NCI-H1436 (cell line): ENCODE measurements around the gene PAPSS2.

Experiments used
- DNase-seq: peaks from one replicate; lab custom pipeline; 2025; lab: John Stamatoyannopoulos, UW

The PAPSS2 gene

GRCh38 chr10:87671139-87671815 is 11.6 kb downstream of the PAPSS2 start:
- no peak for DNase-seq

- DNase-seq: no peak
These were observed 12.9 kb downstream of the PAPSS2 start for GRCh38 chr10:87672551-87672950.

- no peak for DNase-seq
These were observed 15.3 kb downstream of the PAPSS2 start for GRCh38 chr10:87674943-87675342.

DNA sequence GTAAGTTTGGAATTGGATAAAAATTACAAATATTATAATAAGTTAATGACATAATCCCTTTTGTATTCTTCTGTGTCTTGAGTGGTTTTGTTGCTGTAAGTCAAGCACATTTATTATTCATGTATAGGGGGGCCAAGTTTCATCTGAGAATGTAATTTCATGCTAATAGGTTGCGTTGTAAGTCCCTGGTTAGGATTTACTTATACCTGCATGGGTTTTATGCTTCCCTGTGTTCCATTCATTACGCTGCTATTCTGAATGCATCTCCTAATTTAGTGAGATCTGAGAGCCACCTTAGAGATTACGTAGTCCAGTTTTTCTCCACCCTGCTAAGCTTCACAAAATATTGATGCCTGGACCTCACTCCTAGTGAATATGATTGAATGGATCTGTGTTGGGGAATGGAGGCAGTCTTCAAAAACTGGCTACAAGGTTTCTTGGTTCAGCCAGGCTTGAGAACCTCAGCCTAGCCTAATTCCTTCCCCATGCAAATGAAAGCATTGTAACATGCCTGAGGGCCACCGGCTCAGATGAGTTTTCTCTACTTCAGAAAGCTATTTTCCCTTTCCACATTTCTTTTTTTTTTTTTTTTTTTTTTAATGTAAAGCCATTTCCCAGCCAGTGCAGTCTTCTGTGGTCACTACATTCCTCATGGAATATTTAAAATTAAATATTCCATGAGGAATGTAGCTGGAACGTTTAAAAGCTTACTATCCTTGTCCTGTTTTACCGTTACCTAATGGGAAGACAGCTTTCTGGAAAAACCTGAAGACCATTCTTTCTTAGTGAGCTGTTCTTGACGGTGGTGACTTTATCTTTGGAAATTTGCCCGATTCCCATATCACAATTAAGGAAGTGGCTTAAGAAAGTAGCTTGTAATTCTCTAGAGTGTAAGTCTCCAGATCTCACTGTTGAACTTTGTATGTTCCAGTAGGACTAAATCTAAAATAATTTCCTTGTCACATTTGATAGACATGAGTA is 16.0 kb downstream of the PAPSS2 start:
- DNase-seq: no peak

- no peak for DNase-seq
These were observed 17.9 kb downstream of the PAPSS2 start for GRCh38 chr10:87677595-87677994.

- DNase-seq: no peak
These were observed 18.6 kb downstream of the PAPSS2 start for GRCh38 chr10:87678302-87678701.

- DNase-seq: no peak
These were observed 23.7 kb downstream of the PAPSS2 start for GRCh38 chr10:87683356-87683755.

DNA sequence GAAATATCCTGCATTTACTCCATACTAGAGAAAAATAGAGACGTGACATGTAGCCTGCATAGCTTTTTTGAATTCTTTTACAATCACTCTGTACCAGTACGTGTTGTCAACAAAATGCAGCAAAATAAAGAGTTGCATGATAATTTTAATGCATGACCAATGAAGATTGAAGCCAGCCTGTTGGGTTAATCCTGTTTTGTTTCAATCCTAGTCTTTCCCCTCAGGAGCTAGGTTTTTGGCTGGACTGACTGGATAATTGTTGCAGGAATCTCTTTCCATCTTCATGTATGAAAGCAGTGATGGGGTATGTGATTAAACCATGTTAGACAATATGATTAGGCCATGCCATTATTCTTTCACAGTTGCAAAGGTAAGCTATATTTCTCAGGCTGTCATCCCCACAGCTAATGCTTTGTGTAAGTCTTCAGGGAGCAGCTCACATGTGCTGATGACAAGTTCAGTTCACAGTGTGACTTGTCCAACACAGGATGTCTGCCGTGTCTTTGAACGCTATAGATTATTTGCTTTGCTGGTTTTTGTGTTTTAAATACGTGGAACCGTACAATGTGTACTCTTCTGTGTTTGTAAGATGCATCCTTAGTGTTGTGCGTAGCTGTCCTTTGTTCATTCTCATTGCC is 24.4 kb downstream of the PAPSS2 start:
- DNase-seq: no peak

DNA sequence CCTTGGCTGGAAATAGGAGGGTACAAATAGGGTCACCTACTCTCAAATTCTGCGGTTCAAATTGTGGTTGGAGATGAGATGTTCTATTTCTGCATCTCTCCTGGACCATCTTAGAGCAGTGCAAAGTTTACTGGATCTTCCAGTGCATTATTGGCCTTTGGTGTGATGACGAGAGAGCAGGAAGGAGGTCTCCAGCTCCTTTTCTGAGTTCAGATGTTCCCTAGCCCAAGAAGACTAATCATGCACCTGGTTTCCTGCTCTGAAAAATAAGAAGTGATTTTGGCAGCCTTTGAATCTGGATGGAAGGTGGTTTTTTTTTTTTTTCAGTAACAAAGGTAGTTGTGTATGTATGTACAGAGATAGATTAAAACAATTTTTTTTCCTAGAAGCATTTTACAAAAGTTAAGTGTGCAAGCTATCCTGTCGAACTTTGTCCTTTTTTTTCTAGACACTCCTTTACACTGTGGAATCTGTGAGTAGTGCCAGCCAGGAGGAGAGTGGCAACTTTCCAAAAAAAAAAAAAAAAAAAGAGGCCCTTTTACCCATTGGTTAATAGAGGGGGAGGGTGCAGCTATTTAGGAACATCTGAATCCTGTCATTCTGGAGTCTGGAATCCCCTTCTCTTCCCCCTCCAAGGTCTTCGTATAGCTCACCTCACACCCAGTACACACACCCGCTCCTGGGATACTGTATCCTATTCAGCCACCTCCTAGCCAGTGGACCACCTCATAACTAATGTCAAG is 26.3 kb downstream of the PAPSS2 start:
- DNase-seq: no peak

DNA sequence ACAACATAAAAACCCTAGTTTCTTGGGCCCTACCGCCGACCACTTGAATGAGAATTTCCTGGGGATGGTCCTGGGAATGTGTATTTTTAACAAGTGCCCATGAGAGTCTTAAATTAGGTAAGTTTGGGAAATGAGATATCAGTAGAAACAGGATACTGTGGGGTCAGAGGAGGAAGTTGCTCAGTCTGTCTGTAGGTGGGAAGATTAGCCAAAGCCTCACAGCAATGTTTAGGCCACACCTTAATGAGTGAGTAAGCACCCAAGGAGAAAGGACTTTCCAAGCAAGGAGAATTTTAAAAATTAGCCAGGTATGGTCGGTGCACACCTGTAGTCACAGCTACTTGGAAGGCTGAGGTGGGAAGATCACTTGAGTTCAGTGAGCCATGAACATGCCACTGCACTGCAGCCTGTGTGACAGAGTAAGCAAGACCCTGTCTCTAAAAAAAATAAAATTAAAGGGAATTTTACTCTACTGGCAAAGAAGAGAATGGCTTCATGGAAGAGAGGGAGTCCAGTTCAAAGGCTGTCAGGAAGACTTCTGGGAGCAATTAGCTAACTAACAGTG is 31.9 kb downstream of the PAPSS2 start:
- DNase-seq: no peak

- DNase-seq: no peak
These were observed 33.3 kb downstream of the PAPSS2 start for GRCh38 chr10:87692956-87693484.

- no peak for DNase-seq
These were observed 34.5 kb downstream of the PAPSS2 start for GRCh38 chr10:87694011-87694794.

GRCh38 chr10:87695074-87695473 is 35.4 kb downstream of the PAPSS2 start:
- no peak for DNase-seq

GRCh38 chr10:87696922-87697745 is 37.5 kb downstream of the PAPSS2 start:
- DNase-seq: no peak

DNA sequence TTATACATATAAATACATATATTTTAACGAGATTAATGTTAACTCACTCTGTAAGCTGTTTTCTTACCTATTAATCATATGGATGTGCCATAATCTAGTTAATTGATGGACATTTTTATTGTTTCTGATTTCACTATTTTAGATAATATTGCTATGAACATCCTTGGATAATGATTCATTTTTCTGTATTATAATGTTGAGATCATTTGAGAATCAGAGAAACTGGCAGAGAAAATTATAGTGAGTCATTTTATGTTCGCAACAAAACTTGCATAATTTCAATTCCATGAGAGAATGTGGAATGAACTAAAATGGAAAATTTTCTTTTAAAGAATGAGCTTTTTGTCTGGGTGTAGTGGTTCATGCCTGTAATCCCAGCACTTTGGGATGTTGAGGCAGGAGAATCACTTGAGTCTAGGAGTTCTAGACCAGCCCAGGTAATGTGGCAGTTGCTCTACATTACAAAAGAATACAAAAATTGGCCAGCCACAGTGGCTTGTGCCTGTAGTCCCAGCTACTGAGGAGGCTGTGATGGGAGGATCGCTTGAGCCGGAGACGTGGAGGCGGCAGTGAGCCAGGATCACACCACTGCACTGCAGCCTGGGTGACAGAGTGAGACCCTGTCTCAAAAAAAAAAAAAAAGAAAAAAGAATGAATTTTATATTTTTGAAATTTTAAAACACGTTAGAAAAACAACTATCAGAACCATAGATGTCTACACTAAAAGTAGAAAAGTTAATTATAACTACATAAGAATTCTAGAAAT is 40.5 kb downstream of the PAPSS2 start:
- DNase-seq: no peak

- DNase-seq: no peak
These were observed 42.7 kb downstream of the PAPSS2 start for GRCh38 chr10:87702260-87702972.

DNA sequence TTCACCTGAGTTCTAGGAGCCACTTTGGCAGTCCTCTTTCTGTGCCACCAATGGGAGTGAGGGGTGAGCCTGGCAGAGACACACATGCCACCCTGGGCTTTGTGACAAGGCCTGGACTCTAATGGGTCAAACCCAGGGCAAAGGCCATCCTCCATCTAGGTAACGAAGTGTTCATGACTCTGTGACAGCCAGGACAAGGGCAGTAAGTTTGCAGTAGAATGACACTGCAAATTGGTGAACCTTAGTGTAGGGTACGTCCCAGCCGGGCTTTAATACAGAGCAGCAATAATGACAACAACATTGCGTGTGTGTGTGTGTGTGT is 43.3 kb downstream of the PAPSS2 start:
- DNase-seq: no peak

DNA sequence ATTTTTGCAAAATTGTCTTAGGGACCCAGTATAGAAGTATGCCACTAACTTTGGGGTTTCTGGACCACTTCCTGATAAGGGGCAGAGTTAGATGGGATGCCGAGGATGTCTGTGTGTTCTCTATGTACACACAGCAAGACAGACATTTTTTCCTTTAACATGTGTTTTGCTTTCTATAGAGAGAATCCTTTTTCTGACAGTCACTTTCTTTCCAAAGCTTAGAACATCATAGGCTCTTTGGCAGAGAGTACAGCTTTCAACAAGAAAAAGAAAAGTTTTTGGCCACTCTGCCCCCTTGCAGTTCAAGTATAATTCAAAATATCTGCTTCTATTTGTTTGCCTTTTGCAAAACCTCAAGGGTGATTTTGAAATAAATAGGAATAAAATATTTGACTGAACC is 44.1 kb downstream of the PAPSS2 start:
- DNase-seq: no peak
